ENCODE measurements around the gene CLIC1. TPM values are rescaled to one million over a fixed set of nuclear protein-coding genes. Genes with fewer than 3 reads are reported as not detected.
"Not testable (repeated sequence)": the region's sequence is repeated elsewhere in the genome, so short reads cannot be mapped to it uniquely, and the experiment has no call there.

Gene CLIC1
- polyA plus RNA-seq, 1 experiment, result 466 TPM

GRCh38 chr6:31712296-31712695 is 24.0 kb downstream of the CLIC1 start:
- H3K4me3 ChIP-seq (ENCODE audit: low read depth, low read length), result no peak overlapping the region
- ChIA-PET POLR2A (no interaction called here), CTCF (interaction anchor here (1.5 to 2.2 kb wide), 2 partner anchors 9 to 79 kb away, joined by 4 to 6 read pairs; partner anchors contain the start of gene ABHD16A)
- no peak for DNase-seq (ENCODE audit: low read depth, low spot score)
- H3K27me3 ChIP-seq (ENCODE audit: control insufficient read depth, insufficient read depth, low read length), result peaks cover 33% of the 10 kb centered on the region
- no peak for TF ChIP-seq CTCF (IDR thresholded peaks at IDR 0.05; ENCODE audit: low read depth, low read length)
- H3K27ac ChIP-seq (ENCODE audit: low read depth, low read length), result no peak overlapping the region
- no peaks in the 10 kb centered on the region for H3K9me3 ChIP-seq (ENCODE audit: control insufficient read depth, insufficient read depth, low read length)

GRCh38 chr6:31711233-31711632 is 25.1 kb downstream of the CLIC1 start:
- ChIA-PET CTCF (interaction anchor here (0.7 to 1.0 kb wide), 2 partner anchors 18 to 268 kb away, joined by 4 to 5 read pairs; no protein-coding TSS in a partner anchor), POLR2A (no interaction called here)
- DNase-seq (ENCODE audit: low read depth, low spot score), result no peak
- Histone ChIP-seq H3K9me3 (ENCODE audit: control insufficient read depth, insufficient read depth, low read length) (no peaks in the 10 kb centered on the region), H3K4me3 (ENCODE audit: low read depth, low read length) (no peak overlapping the region), H3K27ac (ENCODE audit: low read depth, low read length) (no peak overlapping the region), H3K27me3 (ENCODE audit: control insufficient read depth, insufficient read depth, low read length) (peaks cover 31% of the 10 kb centered on the region)
- TF ChIP-seq CTCF (IDR thresholded peaks at IDR 0.05; ENCODE audit: low read depth, low read length), result no peak

GRCh38 chr6:31710523-31711219 is 25.7 kb downstream of the CLIC1 start:
- DNase-seq (ENCODE audit: low read depth, low spot score), result no peak
- H3K9me3 ChIP-seq (ENCODE audit: control insufficient read depth, insufficient read depth, low read length), result no peaks in the 10 kb centered on the region
- H3K4me3 ChIP-seq (ENCODE audit: low read depth, low read length), result no peak overlapping the region
- H3K27me3 ChIP-seq (ENCODE audit: control insufficient read depth, insufficient read depth, low read length), result peaks cover 31% of the 10 kb centered on the region
- ChIA-PET CTCF (interaction anchor here (0.7 to 1.0 kb wide), 2 partner anchors 19 to 269 kb away, joined by 4 to 5 read pairs; no protein-coding TSS in a partner anchor), POLR2A (no interaction called here)
- TF ChIP-seq CTCF (IDR thresholded peaks at IDR 0.05; ENCODE audit: low read depth, low read length), result no peak
- no peak overlapping the region for H3K27ac ChIP-seq (ENCODE audit: low read depth, low read length)

GRCh38 chr6:31709157-31709556 is 27.2 kb downstream of the CLIC1 start:
- ChIA-PET POLR2A (interaction anchor here (0.6 kb wide), 1 partner anchor 12 kb away, joined by 3 read pairs; the partner anchor contains the start of gene LY6G6C), CTCF (interaction anchor here (0.7 kb wide), 1 partner anchor 32 kb away, joined by 3 read pairs; no protein-coding TSS in a partner anchor)
- peaks cover 23% of the 10 kb centered on the region for H3K27me3 ChIP-seq (ENCODE audit: control insufficient read depth, insufficient read depth, low read length)
- not testable (repeated sequence) for H3K4me3 ChIP-seq (ENCODE audit: low read depth, low read length); H3K27ac ChIP-seq (ENCODE audit: low read depth, low read length); H3K9me3 ChIP-seq (ENCODE audit: control insufficient read depth, insufficient read depth, low read length); DNase-seq (ENCODE audit: low read depth, low spot score)

GRCh38 chr6:31708224-31708623 is 28.1 kb downstream of the CLIC1 start:
- Histone ChIP-seq H3K27ac (ENCODE audit: low read depth, low read length) (no peak overlapping the region), H3K27me3 (ENCODE audit: control insufficient read depth, insufficient read depth, low read length) (peaks cover 19% of the 10 kb centered on the region), H3K9me3 (ENCODE audit: control insufficient read depth, insufficient read depth, low read length) (no peaks in the 10 kb centered on the region), H3K4me3 (ENCODE audit: low read depth, low read length) (no peak overlapping the region)
- DNase-seq (ENCODE audit: low read depth, low spot score), result no peak
- no peak for TF ChIP-seq CTCF (IDR thresholded peaks at IDR 0.05; ENCODE audit: low read depth, low read length)
- POLR2A ChIA-PET, result no interaction called here
- CTCF ChIA-PET, result no interaction called here
